Eye (tissue), 1 donor: ENCODE data around the gene ZNRD2.

Experiments
- DNase-seq: peaks from one replicate; pipeline ENCODE4 v3.0.0-alpha.2; 2015

The ZNRD2 gene

GRCh38 chr11:65574811-65575567 is 4.7 kb downstream of the ZNRD2 start:
- DNase-seq: peak; percentile 22

GRCh38 chr11:65575568-65576231 is 5.4 kb downstream of the ZNRD2 start, which contains the start of gene EHBP1L1:
Gene EHBP1L1, plus strand, starts transcription at chr11:65576053. Its CDS starts 250 bp downstream, at chr11:65576303.
- DNase-seq: peak; percentile 45

GRCh38 chr11:65576232-65576866 is 6.1 kb downstream of the ZNRD2 start:
- DNase-seq: no peak

- DNase-seq: peak; percentile 26
These were observed 6.8 kb downstream of the ZNRD2 start for GRCh38 chr11:65576867-65577755.

- DNase-seq: no peak
These were observed 7.5 kb downstream of the ZNRD2 start for GRCh38 chr11:65577756-65578109.

- no peak for DNase-seq
These were observed 7.9 kb downstream of the ZNRD2 start for GRCh38 chr11:65578134-65578533.

GRCh38 chr11:65578667-65579066 is 8.4 kb downstream of the ZNRD2 start:
- no peak for DNase-seq

GRCh38 chr11:65579291-65579690 is 9.0 kb downstream of the ZNRD2 start:
- no peak for DNase-seq

GRCh38 chr11:65580031-65580692 is 9.9 kb downstream of the ZNRD2 start:
- DNase-seq: no peak

GRCh38 chr11:65580756-65581155 is 10.5 kb downstream of the ZNRD2 start:
- no peak for DNase-seq

GRCh38 chr11:65581928-65582327 is 11.7 kb downstream of the ZNRD2 start:
- DNase-seq: no peak

GRCh38 chr11:65583589-65583988 is 13.3 kb downstream of the ZNRD2 start:
- no peak for DNase-seq

GRCh38 chr11:65584106-65584505 is 13.8 kb downstream of the ZNRD2 start:
- no peak for DNase-seq

- peak; percentile 70 for DNase-seq
These were observed 14.5 kb downstream of the ZNRD2 start for GRCh38 chr11:65584723-65585171.

GRCh38 chr11:65585396-65586246 is 15.3 kb downstream of the ZNRD2 start:
- peak; percentile 33 for DNase-seq

GRCh38 chr11:65586247-65586630 is 16.0 kb downstream of the ZNRD2 start:
- no peak for DNase-seq

GRCh38 chr11:65586676-65587075 is 16.4 kb downstream of the ZNRD2 start:
- DNase-seq: peak; percentile 68

GRCh38 chr11:65588199-65589054 is 18.1 kb downstream of the ZNRD2 start:
- peak; percentile 29 for DNase-seq

GRCh38 chr11:65589444-65590239 is 19.4 kb downstream of the ZNRD2 start:
- no peak for DNase-seq
